ENCODE data around the gene MAP3K9. TPM values are rescaled to one million over a fixed set of nuclear protein-coding genes. Genes with fewer than 3 reads are reported as not detected.

MAP3K9 gene
- total RNA-seq, 1 donor from 2014 or later: 8.6 TPM

DNA sequence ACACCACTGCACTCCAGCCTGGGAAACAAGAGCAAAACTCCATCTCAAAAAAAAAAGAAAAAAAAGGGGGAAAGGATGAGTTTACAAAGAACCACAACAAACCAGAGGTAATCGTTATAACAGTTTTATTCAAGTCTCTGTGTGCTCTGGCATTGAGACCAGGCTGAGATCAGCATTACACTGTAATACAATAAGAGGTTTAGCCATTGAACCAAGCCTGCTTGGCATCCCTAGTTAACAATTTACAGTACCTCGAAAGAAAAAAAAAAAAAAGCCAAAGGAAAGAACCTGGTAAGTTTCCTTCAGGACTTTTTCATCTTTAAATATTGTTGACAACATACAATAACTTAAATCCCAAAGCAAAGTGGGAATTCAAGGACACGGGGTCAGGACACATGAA is 86.9 kb downstream of the MAP3K9 start:
- no peaks in the 10 kb centered on the region for H3K9me3 Mint-ChIP-seq (ENCODE audit: unreplicated experiment)
- H3K27me3 Mint-ChIP-seq (ENCODE audit: unreplicated experiment): no peaks in the 10 kb centered on the region
- no peak for DNase-seq (ENCODE audit: low spot score)
- TF ChIP-seq, protein P1, sequence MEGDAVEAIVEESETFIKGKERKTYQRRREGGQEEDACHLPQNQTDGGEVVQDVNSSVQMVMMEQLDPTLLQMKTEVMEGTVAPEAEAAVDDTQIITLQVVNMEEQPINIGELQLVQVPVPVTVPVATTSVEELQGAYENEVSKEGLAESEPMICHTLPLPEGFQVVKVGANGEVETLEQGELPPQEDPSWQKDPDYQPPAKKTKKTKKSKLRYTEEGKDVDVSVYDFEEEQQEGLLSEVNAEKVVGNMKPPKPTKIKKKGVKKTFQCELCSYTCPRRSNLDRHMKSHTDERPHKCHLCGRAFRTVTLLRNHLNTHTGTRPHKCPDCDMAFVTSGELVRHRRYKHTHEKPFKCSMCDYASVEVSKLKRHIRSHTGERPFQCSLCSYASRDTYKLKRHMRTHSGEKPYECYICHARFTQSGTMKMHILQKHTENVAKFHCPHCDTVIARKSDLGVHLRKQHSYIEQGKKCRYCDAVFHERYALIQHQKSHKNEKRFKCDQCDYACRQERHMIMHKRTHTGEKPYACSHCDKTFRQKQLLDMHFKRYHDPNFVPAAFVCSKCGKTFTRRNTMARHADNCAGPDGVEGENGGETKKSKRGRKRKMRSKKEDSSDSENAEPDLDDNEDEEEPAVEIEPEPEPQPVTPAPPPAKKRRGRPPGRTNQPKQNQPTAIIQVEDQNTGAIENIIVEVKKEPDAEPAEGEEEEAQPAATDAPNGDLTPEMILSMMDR (IDR thresholded peaks at IDR 0.05; ENCODE audit: unreplicated experiment): no peak
- H3K4me1 Mint-ChIP-seq (ENCODE audit: unreplicated experiment): no peaks in the 10 kb centered on the region
- H3K4me3 Mint-ChIP-seq (ENCODE audit: unreplicated experiment): no peak overlapping the region
- H3K36me3 Mint-ChIP-seq (ENCODE audit: low read depth, unreplicated experiment): no peaks in the 10 kb centered on the region
- H3K27ac Mint-ChIP-seq (ENCODE audit: unreplicated experiment): no peak overlapping the region

DNA sequence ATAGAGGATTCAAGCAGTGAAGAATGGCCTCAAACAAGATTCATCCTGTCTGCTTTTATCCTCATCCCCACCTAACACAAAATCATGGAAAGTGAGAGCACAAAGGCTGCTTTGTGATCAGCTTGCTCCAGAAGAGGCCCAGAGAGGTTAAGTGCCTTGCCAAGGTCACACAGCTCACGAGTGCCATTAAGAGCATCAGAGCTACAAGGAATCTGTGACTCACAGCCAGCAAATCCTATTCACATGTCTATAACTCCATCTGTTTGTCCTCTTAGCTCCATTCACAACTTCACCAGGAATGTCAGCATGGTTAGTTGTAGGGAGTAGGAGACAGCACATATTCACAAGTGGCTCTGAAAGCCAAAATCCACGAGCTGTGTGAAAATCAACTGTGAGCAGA is 87.8 kb downstream of the MAP3K9 start:
- Mint-ChIP-seq H3K36me3 (ENCODE audit: low read depth, unreplicated experiment) (no peaks in the 10 kb centered on the region), H3K9me3 (ENCODE audit: unreplicated experiment) (no peaks in the 10 kb centered on the region), H3K27me3 (ENCODE audit: unreplicated experiment) (no peaks in the 10 kb centered on the region), H3K4me1 (ENCODE audit: unreplicated experiment) (no peaks in the 10 kb centered on the region), H3K4me3 (ENCODE audit: unreplicated experiment) (no peak overlapping the region), H3K27ac (ENCODE audit: unreplicated experiment) (no peak overlapping the region)
- DNase-seq (ENCODE audit: low spot score): no peak
- TF ChIP-seq, protein P1 (IDR thresholded peaks at IDR 0.05; ENCODE audit: unreplicated experiment): no peak

DNA sequence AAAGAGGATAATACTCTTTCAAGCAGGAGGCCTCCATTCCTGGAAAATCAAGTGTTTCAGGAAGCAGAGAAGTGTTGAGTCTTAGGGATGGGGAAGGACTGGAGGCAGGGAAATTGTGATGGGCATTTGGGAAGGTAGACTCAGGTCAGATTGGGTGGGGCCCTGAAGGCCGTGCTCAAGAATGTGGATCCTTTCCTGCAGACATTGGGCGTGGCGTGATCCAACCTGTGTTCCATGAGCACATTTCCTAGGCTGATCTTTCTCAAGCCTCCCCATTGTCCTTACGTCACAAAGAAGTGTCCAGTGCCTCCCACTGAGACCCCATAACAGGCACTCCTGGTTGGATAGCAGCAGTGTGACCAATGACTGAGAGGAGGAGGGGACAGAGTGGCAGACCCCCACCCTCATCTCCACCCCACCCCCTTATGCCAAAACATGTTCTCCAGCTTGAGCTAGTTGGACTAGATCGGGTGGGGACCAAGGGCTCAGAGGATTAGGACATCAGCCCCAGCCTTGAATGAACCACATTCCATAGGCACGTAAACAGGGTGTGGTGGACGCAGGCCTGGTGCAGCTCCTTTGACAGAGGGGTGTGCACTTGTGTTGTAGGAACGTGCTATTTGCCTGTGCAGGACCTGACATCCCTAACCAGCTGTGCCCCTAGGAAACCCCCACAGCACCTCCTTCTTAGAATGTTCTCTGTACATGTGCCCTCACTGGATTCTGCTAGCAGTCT is 90.8 kb downstream of the MAP3K9 start:
- Mint-ChIP-seq H3K4me1 (ENCODE audit: unreplicated experiment) (peaks cover 4% of the 10 kb centered on the region), H3K9me3 (ENCODE audit: unreplicated experiment) (no peaks in the 10 kb centered on the region), H3K27ac (ENCODE audit: unreplicated experiment) (no peak overlapping the region), H3K4me3 (ENCODE audit: unreplicated experiment) (no peak overlapping the region), H3K27me3 (ENCODE audit: unreplicated experiment) (no peaks in the 10 kb centered on the region), H3K36me3 (ENCODE audit: low read depth, unreplicated experiment) (no peaks in the 10 kb centered on the region)
- TF ChIP-seq, protein P1 (IDR thresholded peaks at IDR 0.05; ENCODE audit: unreplicated experiment): no peak
- DNase-seq (ENCODE audit: low spot score): no peak

DNA sequence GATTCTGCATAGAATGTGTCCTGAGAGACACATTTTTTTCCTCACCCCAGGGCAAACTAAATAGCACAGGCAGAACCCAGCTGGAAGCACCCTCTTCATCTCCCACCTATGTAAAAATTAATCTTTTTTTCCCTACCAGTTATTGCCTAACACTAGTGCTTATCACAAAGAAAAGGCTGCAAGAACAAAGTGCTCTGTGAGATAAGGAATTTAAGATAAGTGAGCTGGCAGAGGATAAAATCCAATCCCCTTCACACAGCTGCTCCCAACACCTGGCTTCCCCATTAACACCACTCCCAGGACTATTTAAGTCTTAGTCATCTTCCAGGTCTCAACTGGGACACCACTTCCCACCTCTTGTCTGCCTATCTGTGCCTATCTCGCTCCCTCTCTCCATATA is 92.4 kb downstream of the MAP3K9 start:
- Mint-ChIP-seq H3K27me3 (ENCODE audit: unreplicated experiment) (peaks cover 1% of the 10 kb centered on the region), H3K9me3 (ENCODE audit: unreplicated experiment) (no peaks in the 10 kb centered on the region)

DNA sequence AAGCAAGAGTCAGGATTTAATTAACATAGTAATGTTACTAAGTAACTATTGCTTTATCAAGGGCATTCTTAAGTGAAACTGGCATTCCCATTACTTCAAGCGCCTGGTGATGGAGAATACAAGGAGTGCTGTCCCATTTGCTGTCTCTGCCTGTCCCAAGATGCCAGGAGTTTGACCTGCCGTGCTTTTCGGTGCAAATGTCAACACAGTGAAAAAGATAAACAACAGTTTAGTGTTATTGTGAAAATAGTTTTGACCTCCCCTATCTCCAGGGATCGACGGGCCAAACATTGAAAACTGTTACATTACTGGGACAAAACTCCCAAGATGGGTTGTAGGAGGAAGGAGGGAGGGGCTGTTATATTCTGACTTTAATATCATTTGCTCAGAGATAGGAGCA is 92.8 kb downstream of the MAP3K9 start:
- Mint-ChIP-seq H3K4me3 (ENCODE audit: unreplicated experiment) (no peak overlapping the region), H3K36me3 (ENCODE audit: low read depth, unreplicated experiment) (no peaks in the 10 kb centered on the region), H3K27ac (ENCODE audit: unreplicated experiment) (no peak overlapping the region), H3K27me3 (ENCODE audit: unreplicated experiment) (peaks cover 4% of the 10 kb centered on the region), H3K9me3 (ENCODE audit: unreplicated experiment) (no peaks in the 10 kb centered on the region), H3K4me1 (ENCODE audit: unreplicated experiment) (peaks cover 6% of the 10 kb centered on the region)
- DNase-seq (ENCODE audit: low spot score): no peak
- TF ChIP-seq, protein P1 (IDR thresholded peaks at IDR 0.05; ENCODE audit: unreplicated experiment): no peak

More for the DNA sequence above, 92.4 kb downstream of the MAP3K9 start:
- Mint-ChIP-seq H3K36me3 (ENCODE audit: low read depth, unreplicated experiment) (no peaks in the 10 kb centered on the region), H3K4me1 (ENCODE audit: unreplicated experiment) (peaks cover 6% of the 10 kb centered on the region), H3K27ac (ENCODE audit: unreplicated experiment) (no peak overlapping the region), H3K4me3 (ENCODE audit: unreplicated experiment) (no peak overlapping the region)
- TF ChIP-seq, protein P1 (IDR thresholded peaks at IDR 0.05; ENCODE audit: unreplicated experiment): no peak
- DNase-seq (ENCODE audit: low spot score): no peak

Measured in endothelial cell (in vitro differentiated cells).